ENCODE data around the gene NOLC1.
A peak's percentile ranks its signal among the peaks of the same experiment; 100 is the strongest.

NOLC1 gene

DNA sequence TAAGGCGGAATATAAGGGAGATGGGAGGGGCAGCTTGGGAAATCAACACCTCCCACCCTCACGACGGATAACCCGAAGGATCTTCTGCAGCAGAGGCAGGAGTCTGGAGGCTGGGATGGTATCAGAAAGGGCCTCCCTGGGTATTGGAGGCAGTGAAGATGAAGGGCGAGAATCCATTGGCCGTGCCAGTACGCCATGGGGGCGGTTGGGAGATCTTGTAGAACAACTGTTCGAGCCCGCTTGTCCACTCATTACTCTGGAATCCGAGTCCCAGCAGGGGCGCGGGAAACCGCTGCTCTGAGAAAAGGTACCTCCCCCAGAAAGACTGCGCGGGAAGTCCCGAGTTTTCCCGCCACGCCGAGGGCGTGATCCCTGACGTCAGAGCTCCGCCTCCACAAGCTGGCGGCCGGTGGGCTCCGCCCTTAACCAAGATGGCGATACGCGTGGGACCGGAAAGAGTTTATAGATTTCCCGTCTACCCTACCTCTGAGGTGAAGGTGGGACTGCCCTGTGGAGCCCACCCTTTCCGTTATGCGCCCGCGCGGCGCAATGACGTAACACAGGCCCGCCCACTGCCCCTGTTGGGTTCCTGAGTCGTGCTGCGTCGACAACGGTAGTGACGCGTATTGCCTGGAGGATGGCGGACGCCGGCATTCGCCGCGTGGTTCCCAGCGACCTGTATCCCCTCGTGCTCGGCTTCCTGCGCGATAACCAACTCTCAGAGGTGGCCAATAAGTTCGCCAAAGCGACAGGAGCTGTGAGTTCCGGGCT, at the start of gene NOLC1:
Gene NOLC1 (plus strand): TSS at position 616 of the 771 bp plus-strand sequence. CDS start 22 bp downstream, at position 638.
- H3K27ac ChIP-seq = peak within 1 kb of the TSS; percentile 94
- TF ChIP-seq, protein P1, sequence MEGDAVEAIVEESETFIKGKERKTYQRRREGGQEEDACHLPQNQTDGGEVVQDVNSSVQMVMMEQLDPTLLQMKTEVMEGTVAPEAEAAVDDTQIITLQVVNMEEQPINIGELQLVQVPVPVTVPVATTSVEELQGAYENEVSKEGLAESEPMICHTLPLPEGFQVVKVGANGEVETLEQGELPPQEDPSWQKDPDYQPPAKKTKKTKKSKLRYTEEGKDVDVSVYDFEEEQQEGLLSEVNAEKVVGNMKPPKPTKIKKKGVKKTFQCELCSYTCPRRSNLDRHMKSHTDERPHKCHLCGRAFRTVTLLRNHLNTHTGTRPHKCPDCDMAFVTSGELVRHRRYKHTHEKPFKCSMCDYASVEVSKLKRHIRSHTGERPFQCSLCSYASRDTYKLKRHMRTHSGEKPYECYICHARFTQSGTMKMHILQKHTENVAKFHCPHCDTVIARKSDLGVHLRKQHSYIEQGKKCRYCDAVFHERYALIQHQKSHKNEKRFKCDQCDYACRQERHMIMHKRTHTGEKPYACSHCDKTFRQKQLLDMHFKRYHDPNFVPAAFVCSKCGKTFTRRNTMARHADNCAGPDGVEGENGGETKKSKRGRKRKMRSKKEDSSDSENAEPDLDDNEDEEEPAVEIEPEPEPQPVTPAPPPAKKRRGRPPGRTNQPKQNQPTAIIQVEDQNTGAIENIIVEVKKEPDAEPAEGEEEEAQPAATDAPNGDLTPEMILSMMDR (conservative IDR thresholded peaks at IDR 0.05) = no peak

DNA sequence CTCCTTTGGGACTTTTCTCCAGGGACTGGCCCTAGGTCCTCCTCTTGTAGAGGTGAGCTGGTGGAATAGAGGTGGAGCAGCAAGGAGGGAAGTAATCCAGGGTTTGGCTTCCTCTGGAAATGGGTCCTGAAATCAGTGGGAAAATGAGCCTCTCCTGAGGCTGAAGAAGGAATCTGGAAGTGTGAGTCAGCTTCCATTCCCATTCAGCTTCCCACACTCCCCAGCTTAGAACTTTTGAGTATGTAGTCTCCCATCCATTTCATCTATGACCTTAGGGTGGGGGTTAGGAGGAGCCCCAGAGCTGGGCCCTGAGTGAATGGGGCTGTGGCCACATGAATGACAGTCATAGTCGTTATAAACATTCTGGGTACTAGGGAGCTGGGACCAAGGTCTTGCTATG, 49.8 kb upstream of the NOLC1 start:
- no peak overlapping the region for H3K27ac ChIP-seq
- TF ChIP-seq, protein P1 (conservative IDR thresholded peaks at IDR 0.05) = no peak

DNA sequence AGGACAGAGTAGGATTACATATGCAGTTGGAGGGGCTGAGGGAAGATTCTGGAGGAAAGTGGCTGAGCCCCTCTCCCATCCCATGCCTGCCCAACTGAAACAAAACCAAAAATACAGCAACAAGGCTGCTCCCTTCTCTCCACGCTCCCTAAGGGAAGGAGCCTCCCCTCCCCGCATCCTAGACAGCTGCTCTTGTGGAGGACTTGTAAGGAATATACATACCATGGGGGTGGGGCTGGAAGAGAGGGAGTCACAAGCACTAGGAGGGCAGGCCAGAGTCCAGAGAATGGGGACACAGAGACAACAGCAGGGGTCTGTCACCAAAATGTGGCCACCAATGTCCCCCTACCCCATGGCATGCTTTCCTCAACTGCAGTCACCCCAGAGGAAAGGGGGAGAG, 45.2 kb upstream of the NOLC1 start:
- TF ChIP-seq, protein P1 (conservative IDR thresholded peaks at IDR 0.05) = no peak
- no peak overlapping the region for H3K27ac ChIP-seq

DNA sequence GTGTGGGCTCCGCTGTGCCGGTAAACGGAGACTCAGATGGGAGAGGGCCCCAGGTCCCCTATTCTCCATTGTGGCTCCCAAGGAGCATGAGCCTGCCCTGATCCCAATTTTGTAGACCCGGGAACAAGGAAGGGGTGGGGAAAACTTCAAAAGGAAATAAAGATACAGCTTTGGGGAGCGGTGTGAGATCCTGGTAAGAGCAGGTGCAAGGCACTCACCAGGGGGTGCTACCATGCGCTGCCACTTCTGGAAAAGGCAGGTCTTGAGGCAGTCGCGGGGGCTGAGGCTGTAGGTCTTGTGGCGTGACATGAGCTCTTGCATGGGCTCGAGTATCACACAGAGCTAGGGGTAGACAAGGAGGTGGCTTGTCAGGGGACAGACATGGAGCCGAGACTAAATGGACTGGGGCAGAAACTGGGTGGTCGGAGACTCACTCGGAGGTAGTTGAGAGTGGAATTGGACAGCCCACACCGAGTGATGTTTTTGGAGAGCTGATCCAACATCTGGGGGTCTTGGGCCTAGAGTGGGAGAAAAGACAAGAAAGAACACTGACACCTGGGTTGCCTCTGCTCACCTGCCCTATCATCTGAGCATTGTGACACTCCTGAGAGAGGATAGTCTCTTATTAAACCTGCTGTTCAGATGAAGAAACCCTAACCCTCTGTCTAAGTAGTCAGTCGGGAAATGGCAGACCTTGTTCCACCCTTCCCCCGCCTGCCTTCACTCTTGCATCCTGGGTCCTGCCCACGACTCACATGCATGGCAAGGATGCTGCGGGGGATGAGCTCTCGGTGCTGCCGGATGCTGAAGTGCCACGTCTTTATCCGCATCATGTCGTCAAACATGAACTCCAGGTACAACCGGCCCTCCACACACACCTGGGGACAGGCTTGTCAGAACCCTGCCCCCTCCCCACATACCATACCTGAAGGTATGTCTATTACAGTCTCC, 42.7 kb upstream of the NOLC1 start:
- TF ChIP-seq, protein P1 (conservative IDR thresholded peaks at IDR 0.05) = no peak
- H3K27ac ChIP-seq = no peak overlapping the region

DNA sequence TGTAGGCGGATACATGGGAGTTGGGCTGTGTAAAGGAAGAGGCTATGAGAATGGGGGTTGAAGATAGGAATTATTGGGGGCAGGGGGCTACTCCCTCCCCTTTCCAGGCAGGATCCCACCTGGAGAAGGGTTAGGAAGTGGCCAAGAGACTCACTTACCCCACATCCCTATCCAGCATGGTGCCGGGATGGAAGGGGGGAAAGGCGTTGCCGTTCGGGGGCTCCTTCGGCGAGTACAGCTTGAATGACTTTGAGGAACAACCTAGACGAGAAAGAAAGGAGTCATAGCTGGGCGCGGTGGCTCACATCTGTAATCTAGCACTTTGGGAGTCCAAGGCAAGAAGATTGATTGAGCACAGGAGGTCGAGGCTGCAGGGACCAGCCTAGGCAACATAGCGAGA, 40.9 kb upstream of the NOLC1 start:
- TF ChIP-seq, protein P1 (conservative IDR thresholded peaks at IDR 0.05) = no peak
- no peak overlapping the region for H3K27ac ChIP-seq

DNA sequence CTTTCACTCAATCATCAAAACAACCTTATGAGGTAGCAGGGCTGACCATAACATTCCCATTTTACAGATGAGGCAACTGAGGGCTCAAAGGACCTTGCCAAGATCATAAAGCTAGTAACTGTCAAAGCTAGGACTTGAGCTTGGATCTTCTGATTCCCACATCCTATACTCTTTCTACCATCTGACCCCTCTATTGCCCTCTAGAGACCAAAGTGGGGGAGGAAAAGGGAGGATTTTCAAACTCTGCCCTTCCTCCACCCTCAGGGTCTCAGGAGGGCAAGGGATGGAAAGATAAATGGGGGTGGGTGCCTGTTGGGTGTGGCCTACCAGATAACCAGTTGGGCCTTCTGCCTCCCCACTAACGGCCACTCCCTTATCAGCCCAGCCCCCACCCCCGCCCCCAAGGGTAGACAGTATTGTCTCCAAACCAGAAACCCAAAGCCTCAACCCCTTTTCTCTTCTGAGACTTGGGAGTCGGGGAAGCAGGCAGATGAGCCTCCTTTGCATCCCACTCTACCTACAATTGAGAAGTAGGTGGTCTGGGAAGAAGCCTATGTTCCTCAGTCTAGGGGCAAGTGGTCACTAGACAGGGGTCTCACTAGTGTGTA, 39.9 kb upstream of the NOLC1 start:
- TF ChIP-seq, protein P1 (conservative IDR thresholded peaks at IDR 0.05) = peak; percentile 16; the same call in 1 of the 2 replicates
- H3K27ac ChIP-seq = no peak overlapping the region
